GM13977 (cell line): ENCODE measurements around the gene FAM98A.

ENCODE experiments used
- DNase-seq: peaks from one replicate; pipeline ENCODE4 v3.0.0; 2012; ENCODE audit warnings: low spot score
- CTCF ChIP-seq: IDR thresholded peaks from 2 replicates; pipeline ENCODE4 v1.5.1; 2012; ENCODE audit warnings: mild to moderate bottlenecking, control low read depth; ENCODE audit not compliant: insufficient read depth; ENCODE audit errors: extremely low read depth, missing control alignments
- in situ Hi-C: fragments of 300-500 bp; cut with MboI; formaldehyde crosslinking; loops from one replicate; pipeline ENCODE4 v1.12.0; 2022; ENCODE audit warnings: low sequenced_read_pairs, low pct_unique_long_range_greater_than_20kb, mixed read lengths, inconsistent platforms; ENCODE audit not compliant: unreplicated experiment

Gene FAM98A

GRCh38 chr2:33599175-33599942 lies at the start of gene FAM98A:
Gene FAM98A, minus strand, starts transcription at chr2:33599299. Its CDS starts 78 bp downstream, at chr2:33599221.
- DNase-seq, result peak; percentile 93
- in situ Hi-C loops, result loop anchor here (25.0 kb wide), 1 partner anchor 812 kb away; no protein-coding TSS in a partner anchor
- TF ChIP-seq CTCF, result peak; percentile 0

GRCh38 chr2:33645861-33646260 lies 46.8 kb upstream of the FAM98A start:
- no peak for TF ChIP-seq CTCF
- in situ Hi-C loops, result no loop called here
- DNase-seq, result no peak

- in situ Hi-C loops, result no loop called here
- DNase-seq, result no peak
- TF ChIP-seq CTCF, result no peak
Measured at GRCh38 chr2:33644215-33644614, 45.1 kb upstream of the FAM98A start.

- in situ Hi-C loops, result no loop called here
- no peak for DNase-seq
- no peak for TF ChIP-seq CTCF
Measured at GRCh38 chr2:33636001-33636400, 36.9 kb upstream of the FAM98A start.

GRCh38 chr2:33634261-33634910 lies 35.3 kb upstream of the FAM98A start:
- in situ Hi-C loops, result no loop called here
- DNase-seq, result no peak
- TF ChIP-seq CTCF, result no peak

- TF ChIP-seq CTCF, result no peak
- no peak for DNase-seq
- in situ Hi-C loops, result no loop called here
Measured at GRCh38 chr2:33633315-33633714, 34.2 kb upstream of the FAM98A start.
